Muscle of leg (tissue), 11 donors: ENCODE measurements around the gene DEF6. TPM values are rescaled to one million over a fixed set of nuclear protein-coding genes. Genes with fewer than 3 reads are reported as not detected.
A peak's percentile ranks its signal among the peaks of the same experiment; 100 is the strongest.

Source experiments
- DNase-seq: peaks from one replicate; pipeline ENCODE4 v3.0.0; 2013
- H3K27ac ChIP-seq: one replicate; pipeline ENCODE4 v1.5.1; 2013; ENCODE audit warnings: mild to moderate bottlenecking, low read length, control low read depth
- H3K27me3 ChIP-seq: one replicate; pipeline ENCODE4 v1.6.1; 2013; ENCODE audit warnings: low read length; ENCODE audit not compliant: control insufficient read depth, insufficient read depth
- H3K36me3 ChIP-seq: one replicate; pipeline ENCODE4 v1.6.1; 2013; ENCODE audit warnings: low read length; ENCODE audit not compliant: control insufficient read depth, insufficient read depth
- H3K4me1 ChIP-seq: one replicate; pipeline ENCODE4 v1.6.1; 2013; ENCODE audit warnings: low read length; ENCODE audit not compliant: control insufficient read depth, insufficient read depth
- H3K4me3 ChIP-seq: one replicate; pipeline ENCODE4 v1.5.1; 2013; ENCODE audit warnings: low read length, control low read depth
- H3K9me3 ChIP-seq: replicated peaks from 2 replicates; pipeline ENCODE4 v1.6.1; 2013; ENCODE audit warnings: low read depth, low read length; ENCODE audit not compliant: control insufficient read depth
- WGBS: methylation state at CpG from one replicate; pipeline ENCODE4 v1.1.5; 2013; ENCODE audit warnings: missing lambda C conversion rate; ENCODE audit not compliant: insufficient coverage; 5-methylcytosine and 5-hydroxymethylcytosine counted together
- polyA plus RNA-seq, 8 donors: library from polyadenylated mRNA; unstranded; fragments of 120-200 nt; gene quantifications; one replicate each; pipeline versions ENCODE4 v1.2.1 to v1.2.3, GENCODE V29; 2013; ENCODE audit warnings: inconsistent platforms in 1 of 8, low replicate concordance in 1 of 8; ENCODE audit not compliant: insufficient read length in 8 of 8, insufficient read depth in 1 of 8
- total RNA-seq: library from RNA; stranded (reverse); fragments of 120-200 nt; gene quantifications from one replicate; pipeline ENCODE4 v1.2.4, GENCODE V29; 2013

The DEF6 gene
- total and polyA plus RNA-seq, 9 donors = 4.7 to 8.4 (median 6.1) TPM

- peak; percentile 69 for DNase-seq
Measured at GRCh38 chr6:35370124-35370741, 72.6 kb downstream of the DEF6 start.

GRCh38 chr6:35370785-35371493, 73.3 kb downstream of the DEF6 start:
- WGBS = 53% methylated on average over 6 of the region's 9 CpGs
- Histone ChIP-seq H3K4me1 (peaks cover 23% of the 10 kb centered on the region), H3K9me3 (no peaks in the 10 kb centered on the region), H3K27me3 (no peaks in the 10 kb centered on the region), H3K36me3 (peaks cover 7% of the 10 kb centered on the region), H3K27ac (peak overlapping the region; percentile 47), H3K4me3 (no peak overlapping the region)
- peak; percentile 73 for DNase-seq

More at GRCh38 chr6:35370124-35370741, 72.6 kb downstream of the DEF6 start:
- Histone ChIP-seq H3K27ac (peak overlapping the region; percentile 47), H3K4me1 (peaks cover 23% of the 10 kb centered on the region), H3K27me3 (no peaks in the 10 kb centered on the region), H3K36me3 (peaks cover 7% of the 10 kb centered on the region), H3K9me3 (no peaks in the 10 kb centered on the region), H3K4me3 (no peak overlapping the region)
- WGBS = 60% methylated on average over 7 of the region's 8 CpGs

Other genes starting within 250 kb of the DEF6 start
- 0.44 TPM for gene TCP11, start 156.5 kb upstream of the DEF6 start, total RNA-seq
- gene TCP11, start 156.5 kb upstream of the DEF6 start, polyA plus RNA-seq = under 1 TPM; 0.12 to 0.53 (median 0.30) TPM
- gene SCUBE3, start 83.9 kb upstream of the DEF6 start, total RNA-seq = 0.40 TPM
- gene SCUBE3, start 83.9 kb upstream of the DEF6 start, polyA plus RNA-seq = 1 to 10 TPM in 7 of 8 donors, under 1 TPM in 1; 0.87 to 3.2 (median 1.5) TPM
- gene ZNF76, start 38.1 kb upstream of the DEF6 start, total RNA-seq = 13.7 TPM
- 10 to 100 TPM; 19.1 to 37.1 (median 25.3) TPM for gene ZNF76, start 38.1 kb upstream of the DEF6 start, polyA plus RNA-seq
- gene PPARD, start 44.7 kb downstream of the DEF6 start, total RNA-seq = 5.9 TPM
- 10 to 100 TPM; 18.5 to 26.4 (median 22.2) TPM for gene PPARD, start 44.7 kb downstream of the DEF6 start, polyA plus RNA-seq
- 22.3 TPM for gene FANCE, start 154.5 kb downstream of the DEF6 start, total RNA-seq
- 10 to 100 TPM; 13.6 to 25.0 (median 19.9) TPM for gene FANCE, start 154.5 kb downstream of the DEF6 start, polyA plus RNA-seq
- gene RPL10A, start 170.6 kb downstream of the DEF6 start, total RNA-seq = 3,614 TPM
- gene RPL10A, start 170.6 kb downstream of the DEF6 start, polyA plus RNA-seq = 1,000 to 10,000 TPM; 2,391 to 2,744 (median 2,503) TPM
- 20.6 TPM for gene TEAD3, start 199.3 kb downstream of the DEF6 start, total RNA-seq
- 10 to 100 TPM; 47.5 to 76.6 (median 59.3) TPM for gene TEAD3, start 199.3 kb downstream of the DEF6 start, polyA plus RNA-seq
- 0.80 TPM for gene TULP1, start 215.1 kb downstream of the DEF6 start, total RNA-seq
- 1 to 10 TPM; 1.0 to 2.8 (median 1.9) TPM for gene TULP1, start 215.1 kb downstream of the DEF6 start, polyA plus RNA-seq